GM18498 (cell line): ENCODE measurements around the gene MZT2A.
A peak's percentile ranks its signal among the peaks of the same experiment; 100 is the strongest.
"Not testable (repeated sequence)": the region's sequence is repeated elsewhere in the genome, so short reads cannot be mapped to it uniquely, and the experiment has no call there.

ENCODE experiments used
- ATAC-seq: cut with Tn5 transposase; IDR thresholded peaks from one replicate; pipeline ENCODE4 v1.9.1; 2021; ENCODE audit warnings: mild to moderate bottlenecking, moderate library complexity; ENCODE audit not compliant: unreplicated experiment

Gene MZT2A

DNA sequence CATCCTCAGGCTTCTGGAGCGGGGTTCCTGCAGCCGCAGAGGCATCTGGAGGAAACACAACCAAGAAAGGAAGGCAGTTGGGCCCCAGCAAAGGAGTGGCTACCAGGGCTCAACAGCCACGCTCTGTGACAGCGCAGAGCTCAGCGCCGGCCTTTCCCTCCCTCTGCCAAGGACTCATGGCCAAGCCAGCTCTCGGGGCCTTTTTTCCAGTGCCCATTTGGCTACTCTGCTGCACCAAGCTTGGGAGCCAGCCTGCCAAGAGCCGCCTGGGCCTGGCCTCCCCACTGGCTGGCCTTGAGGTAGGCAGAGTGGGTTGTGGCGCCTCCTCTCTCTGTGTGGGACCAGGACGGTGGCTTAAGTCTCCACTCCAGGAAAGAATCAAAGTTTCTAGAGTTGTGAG lies 28.3 kb upstream of the MZT2A start:
- no peak for ATAC-seq

DNA sequence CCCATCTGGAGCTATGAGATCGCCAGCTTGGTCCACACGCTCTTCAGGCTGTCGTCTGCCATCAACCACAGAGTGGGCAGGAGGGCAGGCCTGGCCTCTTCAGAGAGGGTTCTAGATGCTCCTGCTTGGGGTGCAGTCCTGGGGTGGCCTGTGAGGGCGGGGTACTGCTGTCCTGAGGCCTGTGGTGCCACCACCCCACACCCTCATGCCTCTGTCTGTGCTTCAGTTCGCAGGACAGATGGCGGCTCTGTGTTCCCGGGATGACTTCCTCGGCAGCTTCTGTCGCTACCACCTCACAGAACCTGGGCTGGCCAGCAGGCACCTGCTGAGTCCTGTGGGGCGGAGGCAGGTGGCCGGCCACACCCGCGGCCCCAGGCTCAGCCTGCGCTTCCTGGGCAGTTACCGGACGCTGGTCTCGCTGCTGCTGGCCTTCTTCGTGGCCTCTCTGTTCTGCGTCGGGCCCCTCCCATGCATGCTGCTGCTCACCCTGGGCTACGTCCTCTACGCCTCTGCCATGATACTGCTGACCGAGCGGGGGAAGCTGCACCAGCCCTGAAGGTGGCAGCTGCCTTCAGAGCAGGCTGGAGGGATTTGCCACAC lies 27.8 kb upstream of the MZT2A start:
- ATAC-seq: not testable (repeated sequence)

DNA sequence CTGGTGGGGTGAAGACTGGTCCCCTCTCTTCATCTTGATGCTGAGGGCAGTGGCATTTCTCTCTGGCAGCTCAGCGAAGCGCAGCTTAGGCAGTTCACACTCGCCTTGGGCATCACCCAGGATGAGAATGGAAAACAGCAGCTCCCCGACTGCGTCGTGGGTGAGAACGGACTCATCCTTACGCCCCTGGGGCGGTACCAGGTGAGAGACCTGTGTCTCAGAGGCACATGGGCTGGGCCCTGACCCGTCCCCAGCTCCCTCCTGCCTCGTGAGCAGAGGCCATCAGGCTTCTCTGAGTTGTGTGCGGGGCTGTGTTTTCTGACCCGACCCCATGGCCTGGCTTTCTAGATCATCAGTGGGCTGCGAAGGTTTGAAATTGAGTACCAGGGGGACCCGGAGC lies 27.3 kb upstream of the MZT2A start:
- ATAC-seq: no peak

DNA sequence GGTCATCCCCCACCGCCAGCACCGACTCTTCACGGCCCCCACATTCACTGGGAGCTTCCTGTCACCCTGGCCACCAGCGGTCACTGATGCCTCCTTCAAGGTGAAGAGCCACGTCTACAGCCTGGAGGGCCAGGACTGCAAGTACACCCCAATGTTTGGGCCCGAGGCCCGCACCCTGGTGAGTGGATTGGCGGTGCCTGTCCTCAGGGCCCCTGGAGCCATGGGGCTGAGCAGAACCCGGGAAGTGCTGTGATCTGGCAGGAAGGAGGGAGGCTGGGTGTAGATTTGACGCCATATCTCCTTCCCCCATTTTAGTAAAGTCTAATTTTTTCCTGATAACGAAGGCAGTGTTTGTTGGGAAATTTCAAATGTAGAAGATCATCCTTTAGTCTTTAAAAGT lies 26.3 kb upstream of the MZT2A start:
- not testable (repeated sequence) for ATAC-seq

DNA sequence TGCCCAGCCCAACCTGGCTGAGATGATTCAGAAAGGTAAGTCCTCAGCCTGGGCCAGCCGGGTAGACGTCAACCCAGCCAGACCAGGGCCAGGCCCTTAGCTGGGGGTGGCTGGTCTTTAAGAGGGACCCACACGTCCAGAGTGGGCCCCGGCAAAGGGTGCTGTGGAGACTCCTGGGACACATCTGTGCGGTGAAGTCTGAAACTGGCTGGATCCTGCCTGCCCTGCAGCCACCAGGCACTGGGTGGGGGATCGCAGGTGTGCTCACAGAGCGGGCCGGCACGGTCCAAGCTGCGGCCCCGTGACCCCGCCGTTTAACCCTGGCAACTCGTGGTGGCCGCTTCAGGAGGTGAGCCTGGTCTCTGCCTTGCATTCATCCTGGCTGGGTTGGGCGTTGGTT lies 25.7 kb upstream of the MZT2A start:
- not testable (repeated sequence) for ATAC-seq

DNA sequence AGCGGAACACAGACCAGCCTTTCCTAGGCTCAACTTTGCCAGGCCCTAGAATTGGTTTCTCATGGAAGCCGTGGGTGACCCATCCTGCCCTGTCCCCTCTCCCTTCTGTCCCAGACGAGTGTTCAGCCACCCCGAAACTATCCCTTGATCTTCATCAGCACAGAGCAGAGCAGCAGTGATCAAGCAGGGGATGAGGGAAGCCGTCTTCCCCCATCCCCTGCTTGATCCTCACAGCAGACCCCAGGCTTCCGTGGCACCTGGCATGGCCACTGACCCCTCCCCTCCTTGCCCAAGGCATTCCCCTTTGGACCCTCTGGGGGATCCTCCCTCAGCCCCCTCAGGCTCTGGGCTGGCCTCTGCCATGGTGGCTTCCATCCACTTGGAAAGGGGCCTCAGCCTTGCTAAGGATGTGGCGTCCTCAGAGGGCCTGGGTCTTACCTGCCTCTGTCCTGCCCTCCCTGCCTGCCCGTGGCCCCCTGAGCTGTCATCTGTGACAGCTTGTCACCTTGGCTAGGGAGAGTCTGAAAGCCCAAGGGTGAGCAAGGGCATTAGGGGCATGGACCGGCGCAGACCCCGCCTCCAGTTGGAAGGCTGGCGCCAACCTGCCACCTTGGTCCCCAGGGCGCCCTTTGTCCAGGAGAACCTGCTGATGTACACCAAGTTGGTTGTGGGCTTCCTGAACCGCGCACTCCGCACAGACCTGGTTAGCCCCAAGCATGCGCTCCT lies 25.1 kb upstream of the MZT2A start:
- no peak for ATAC-seq

DNA sequence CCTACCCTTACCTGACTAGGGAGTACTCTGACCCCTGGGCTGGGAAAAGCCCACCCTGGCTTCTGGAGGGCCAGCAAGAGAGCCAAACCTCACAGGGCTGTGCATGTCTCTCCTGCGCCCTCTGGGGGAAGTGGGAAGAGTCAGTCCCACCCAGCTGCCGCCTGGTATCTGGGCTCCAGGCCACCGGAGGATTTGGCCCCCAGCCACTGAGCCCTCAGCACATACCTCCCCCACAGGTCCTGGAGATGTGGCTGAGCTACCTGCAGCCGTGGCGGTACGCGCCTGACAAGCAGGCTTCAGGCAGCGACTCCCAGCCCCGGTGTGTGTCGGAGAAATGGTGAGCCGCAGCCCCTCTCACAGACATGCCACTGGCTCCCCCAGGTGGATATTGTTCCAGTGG lies 24.4 kb upstream of the MZT2A start:
- not testable (repeated sequence) for ATAC-seq

DNA sequence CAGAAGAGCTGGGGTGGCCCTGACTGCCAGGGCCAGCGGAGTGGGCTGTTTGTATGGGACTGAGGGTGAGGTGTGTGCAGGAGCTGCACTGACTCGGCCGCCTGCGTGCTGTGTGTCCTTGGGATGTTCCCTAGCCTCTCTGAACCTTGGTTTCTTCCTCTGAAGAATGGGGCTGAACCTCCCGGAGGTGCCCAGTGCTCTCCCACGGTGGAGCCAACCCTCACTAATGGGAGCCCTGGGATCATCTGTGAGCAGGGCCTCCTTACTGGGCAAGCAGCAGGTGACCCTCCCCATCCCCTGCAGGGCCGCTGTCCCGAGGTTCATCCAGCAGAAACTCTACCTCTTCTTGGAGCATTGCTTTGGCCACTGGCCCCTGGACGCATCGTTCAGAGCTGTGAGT lies 23.8 kb upstream of the MZT2A start:
- ATAC-seq: no peak

DNA sequence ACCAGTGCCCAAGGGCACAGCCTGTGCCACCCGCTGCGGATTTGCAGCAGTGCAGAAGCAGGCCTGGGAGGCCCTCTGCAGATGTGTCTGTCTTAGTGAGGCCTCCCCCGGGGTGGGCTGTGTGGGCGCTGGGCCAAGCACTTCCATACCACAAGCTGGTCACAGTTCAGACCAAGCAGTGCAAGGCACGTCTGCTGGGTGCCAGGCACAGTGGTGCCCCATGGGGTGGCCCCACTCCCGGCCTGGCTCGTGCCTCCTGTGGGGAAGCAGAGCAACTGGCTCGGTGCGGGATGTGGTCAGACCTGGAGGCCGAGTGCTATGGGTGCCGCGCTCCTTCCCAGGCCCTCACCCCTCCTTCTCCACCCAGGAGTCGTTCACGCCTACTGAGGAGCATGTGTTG lies 23.0 kb upstream of the MZT2A start:
- not testable (repeated sequence) for ATAC-seq

DNA sequence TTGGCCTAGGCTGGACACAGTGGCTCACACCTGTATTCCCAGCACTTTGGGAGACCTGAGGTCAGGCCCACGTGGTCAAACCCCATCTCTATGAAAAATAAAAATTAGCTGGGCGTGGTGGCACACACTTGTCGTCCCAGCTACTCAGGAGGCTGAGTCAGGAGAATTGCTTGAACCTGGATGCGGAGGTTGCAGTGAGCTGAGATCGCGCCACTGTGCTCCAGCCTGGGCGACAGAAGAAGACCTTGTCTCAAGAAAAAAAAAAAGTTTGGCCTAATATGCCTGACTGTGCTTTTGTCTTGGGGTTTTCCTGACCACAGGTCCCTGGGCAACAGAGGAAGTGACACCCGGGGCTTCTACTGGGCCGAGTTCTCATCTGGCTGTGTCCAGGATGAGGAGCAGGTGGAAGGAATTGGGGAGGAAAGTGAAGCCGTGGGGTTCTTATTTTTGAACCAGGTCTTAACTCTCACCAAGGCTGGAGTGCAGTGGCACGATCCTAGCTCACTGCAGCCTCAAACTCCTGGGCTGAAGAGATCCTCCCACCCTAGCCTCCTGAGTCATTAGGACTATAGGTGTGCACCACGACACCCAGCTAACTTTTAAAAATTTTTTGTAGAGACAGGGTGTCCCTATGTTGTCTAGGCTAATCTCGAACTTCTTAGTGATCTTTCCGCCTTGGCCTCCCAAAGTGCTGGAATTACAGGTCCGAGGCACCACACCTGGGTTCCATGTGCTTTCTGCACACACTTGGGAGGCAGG lies 22.4 kb upstream of the MZT2A start:
- ATAC-seq: peak; percentile 72

DNA sequence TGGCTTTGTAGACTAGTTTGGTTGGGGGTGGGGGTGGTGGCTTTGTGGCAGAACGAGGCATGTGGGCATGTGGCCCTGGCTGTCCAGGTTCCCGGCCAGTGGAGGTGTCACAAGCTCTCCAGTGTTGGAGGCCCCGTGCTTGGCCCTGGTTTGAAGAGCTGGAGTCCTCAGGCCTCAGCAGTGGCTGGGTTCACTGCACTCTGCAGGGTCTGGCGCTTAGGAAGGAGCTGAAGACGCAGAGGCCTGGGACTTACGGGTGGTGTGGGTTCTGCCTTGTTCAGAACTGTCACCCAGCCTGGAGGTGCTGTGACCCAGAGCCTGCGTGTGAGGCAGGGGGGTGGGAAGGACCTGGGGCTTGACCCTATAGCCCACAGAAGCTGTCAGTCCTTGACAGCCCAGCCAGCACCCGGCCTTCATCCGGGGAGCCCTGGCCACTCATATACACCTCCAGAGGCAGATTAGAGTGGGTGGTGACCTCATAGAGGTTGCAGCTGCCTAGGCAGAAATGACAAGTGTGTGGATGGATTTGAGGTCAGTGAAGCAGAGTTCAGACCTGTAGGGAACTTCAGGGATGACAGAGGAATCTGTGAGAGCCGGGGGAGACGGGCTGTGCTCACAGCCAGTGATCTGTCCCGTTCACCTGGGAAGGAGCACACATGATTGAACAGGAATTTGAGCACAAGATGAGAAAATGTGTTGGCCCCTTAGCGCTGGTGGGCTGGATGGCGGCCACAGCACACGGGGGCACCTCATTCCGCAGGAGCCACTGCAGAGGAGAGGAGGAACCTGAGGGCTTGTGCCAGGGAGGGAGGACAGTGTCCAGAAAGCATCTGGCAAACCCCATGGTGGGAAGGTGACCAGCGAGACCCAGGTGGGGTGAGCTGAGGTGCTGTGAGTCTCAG lies 20.0 kb upstream of the MZT2A start:
- ATAC-seq: not testable (repeated sequence)

DNA sequence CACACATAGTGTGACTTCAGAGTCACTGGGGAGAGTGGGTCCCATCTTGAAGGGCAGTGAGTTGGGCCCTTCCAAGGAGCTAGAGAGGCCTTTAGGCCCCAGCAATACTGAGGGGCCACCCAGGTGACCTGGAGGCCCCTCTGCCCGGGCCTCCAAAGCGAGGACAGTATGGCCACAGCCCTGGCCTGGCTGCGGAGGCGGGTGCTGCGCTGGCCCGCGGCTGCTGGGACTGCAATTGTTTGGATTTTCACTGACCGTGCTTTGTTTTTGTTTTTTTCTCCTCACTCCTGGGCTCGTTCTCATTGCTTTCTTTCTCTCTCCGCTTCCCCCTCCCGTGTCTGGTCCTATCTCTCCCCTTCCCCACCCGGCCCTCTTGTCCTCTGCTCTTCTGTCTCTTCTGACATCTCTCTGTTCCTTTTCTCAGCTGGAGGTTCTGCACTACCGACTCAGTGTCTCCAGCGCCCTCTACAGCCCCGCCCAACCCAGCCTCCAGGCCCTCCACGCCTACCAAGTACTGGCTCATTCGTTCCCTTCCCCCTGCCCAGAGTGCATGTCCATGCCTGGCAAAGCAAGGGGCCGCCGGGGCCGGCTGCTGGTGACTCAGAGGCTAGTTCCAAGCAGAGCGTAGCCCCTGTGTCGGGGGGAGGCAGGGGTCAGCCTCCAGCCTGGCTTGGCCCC lies 19.2 kb upstream of the MZT2A start:
- ATAC-seq: not testable (repeated sequence)

DNA sequence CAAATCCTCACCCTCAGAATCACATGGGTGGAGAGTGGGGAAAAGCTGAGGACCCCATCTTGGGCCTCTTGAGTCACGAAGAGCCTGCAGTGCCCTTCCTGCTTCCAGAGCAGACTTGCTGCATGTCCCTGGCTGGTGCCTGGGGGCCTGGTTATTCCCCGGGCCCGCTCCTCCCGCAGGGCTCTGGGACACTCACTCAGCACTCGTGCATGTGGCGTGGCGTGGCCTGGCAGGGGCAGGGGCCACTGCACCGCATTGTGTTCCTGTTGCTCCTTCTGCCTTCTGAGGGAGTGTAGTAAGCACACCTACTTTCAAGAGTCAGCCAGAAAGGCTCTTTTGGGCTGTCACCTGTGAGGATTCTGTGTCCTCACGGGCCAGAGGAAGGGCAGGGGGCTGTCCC lies 17.4 kb upstream of the MZT2A start:
- ATAC-seq: no peak

DNA sequence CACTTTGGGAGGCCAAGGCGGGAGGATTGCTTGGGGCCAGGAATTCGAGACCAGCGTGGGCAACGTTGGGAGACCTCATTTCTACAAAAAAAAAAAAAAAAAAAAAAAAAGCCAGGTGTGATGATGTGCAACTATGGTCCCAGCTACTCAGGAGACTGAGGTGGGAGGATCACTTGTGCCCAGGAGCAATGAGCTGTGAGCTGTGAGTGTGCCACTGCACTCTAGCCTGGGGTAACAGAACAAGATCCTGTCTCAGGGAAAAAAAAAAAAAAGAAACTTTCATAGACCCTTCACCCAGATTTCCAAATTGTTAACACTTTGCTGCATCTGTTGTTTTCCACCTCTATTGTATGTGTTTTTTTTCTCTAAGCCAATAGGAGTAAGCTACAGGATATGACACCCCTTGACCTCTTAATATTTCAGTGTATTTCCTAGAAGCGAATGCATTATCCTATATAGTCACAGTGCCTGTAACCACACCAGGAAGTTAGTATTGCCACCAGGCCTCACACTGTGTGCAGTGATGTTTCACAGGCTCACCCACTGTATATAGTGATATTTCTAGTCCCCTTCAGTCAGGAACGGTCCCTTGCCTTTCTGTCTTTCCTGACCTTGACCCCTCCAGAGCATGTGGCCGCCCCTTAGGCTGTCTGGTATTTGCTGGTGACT lies 12.0 kb upstream of the MZT2A start:
- ATAC-seq: not testable (repeated sequence)

DNA sequence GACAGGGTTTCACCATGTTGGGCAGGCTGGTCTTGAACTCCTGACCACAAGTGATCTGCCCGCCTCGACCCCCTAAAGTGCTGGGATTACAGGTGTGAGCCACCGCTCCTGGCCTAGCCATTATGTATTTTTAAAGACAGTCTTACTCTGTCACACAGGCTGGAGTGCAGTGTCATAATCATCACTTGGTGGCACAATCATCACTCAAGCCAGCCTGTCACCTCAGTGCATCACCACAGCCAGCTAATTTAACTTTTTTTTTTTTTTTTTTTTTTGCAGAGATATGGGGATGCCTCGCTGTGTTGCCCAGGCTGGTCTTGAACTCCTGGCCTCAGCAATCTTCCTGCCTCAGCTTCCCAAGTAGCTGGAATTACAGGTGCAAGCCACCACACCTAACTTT lies 11.4 kb upstream of the MZT2A start:
- not testable (repeated sequence) for ATAC-seq

DNA sequence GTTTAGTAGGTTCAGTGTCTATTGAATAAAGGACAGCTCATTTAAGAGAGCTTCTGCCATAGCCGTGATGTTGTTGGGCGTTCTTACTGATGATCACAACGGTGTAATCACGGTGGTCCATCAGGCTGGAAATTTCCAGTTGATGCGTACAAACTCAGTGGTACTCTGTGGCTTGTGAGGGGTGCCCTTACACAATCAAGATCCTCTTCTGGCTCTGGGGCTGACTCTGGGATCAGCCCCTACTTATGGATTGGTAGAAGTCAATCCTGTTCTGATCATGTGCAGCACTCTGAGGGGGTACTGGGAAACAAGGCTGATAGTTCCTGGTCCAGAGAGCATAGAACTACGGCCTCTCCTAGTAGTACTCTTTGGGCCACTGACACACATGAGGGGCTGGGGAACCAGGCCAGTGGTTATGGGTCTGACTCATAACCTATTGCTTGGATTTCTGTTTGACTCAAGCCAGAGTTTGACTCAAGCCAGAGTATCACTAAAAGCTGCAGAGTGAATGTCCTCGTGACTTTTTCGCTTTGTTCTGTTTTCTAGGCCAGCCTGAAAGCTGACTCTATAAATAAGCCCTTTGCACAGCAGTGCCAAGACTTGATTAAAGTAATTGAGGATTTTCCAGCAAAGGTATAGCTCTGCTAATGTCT lies 6.2 kb upstream of the MZT2A start:
- peak; percentile 84 for ATAC-seq

DNA sequence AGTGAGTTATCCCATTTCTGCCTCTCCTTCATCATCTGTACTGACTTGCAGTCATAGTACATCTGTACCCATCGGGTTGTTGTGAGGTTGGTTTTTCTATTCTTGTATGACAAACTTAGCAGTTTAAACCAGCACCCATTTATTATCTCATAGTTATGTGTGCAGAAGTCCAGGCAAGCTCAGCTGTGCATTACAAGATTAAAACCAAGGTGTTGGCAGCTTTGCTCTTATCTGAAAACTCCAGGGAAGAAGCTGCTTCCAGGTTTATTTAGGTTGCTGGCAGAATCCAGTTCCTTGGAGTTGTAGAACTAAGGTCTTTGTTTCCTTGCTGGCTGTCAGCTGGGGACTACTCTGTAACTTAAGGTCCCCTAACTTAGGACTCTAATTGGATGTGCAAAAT lies 3.3 kb upstream of the MZT2A start:
- not testable (repeated sequence) for ATAC-seq

DNA sequence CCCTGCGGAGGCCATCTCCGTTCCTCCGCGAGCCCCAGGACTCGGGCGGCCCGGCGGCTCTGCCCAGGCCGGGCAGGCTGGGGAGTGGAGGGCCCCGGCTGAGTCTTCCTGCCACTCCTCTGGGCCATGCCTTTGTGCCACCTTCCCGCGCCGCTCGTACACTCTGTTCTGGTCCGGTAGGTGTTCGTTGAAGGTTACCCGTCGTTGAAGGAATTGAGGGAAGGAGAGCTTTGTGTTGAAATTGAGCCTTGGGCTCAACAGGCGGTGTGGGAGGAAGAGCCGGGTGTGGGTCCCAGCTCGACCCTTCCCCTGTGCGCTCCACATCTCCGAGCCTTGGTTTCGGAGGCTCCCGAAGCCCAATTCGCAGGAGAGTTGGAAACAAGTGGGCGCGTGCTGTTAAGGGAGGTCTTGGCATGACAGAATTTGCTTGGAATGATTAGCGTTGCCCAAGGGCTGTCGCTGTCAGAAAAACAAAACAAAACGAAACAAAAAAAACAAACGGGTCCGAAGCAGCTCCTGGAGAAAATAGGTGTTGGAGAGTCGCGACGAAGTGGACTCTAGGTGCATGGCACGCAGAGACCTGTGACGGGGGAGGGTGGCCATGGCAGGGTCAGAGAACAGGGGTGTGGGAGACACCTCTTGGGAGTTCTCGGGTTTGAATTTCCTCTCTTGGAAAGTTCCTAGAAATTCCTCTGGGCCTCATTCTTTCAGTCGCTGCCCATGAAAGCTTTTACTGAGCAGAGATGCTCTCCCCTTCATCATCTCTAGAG lies 1.2 kb upstream of the MZT2A start:
- ATAC-seq: peak; percentile 27
